SKM-1 treated with dmso at 0.1 percent for 144 hours (cell line): ENCODE measurements around the gene NLRP1.

Experiments
- DNase-seq: peaks from one replicate; lab custom pipeline; 2025; ENCODE audit not compliant: unreplicated experiment; lab: John Stamatoyannopoulos, UW

Gene NLRP1

GRCh38 chr17:5584383-5585286 is at the start of gene NLRP1:
TSS of gene NLRP1 (minus strand) at chr17:5584509. CDS start at chr17:5583957, 552 bp downstream.
- peak; percentile 51 for DNase-seq

- DNase-seq = no peak
These were observed 47.8 kb upstream of the NLRP1 start for GRCh38 chr17:5631958-5632590.

GRCh38 chr17:5630434-5630833 is 46.1 kb upstream of the NLRP1 start:
- DNase-seq = no peak

GRCh38 chr17:5629128-5629527 is 44.8 kb upstream of the NLRP1 start:
- DNase-seq = no peak

- no peak for DNase-seq
These were observed 44.0 kb upstream of the NLRP1 start for GRCh38 chr17:5628262-5628661.

GRCh38 chr17:5624211-5624610 is 39.9 kb upstream of the NLRP1 start:
- no peak for DNase-seq

- DNase-seq = no peak
These were observed 37.4 kb upstream of the NLRP1 start for GRCh38 chr17:5621729-5622128.

- DNase-seq = no peak
These were observed 36.7 kb upstream of the NLRP1 start for GRCh38 chr17:5621026-5621425.

- DNase-seq = peak; percentile 100
These were observed 34.9 kb upstream of the NLRP1 start for GRCh38 chr17:5619088-5619740.

- no peak for DNase-seq
These were observed 34.2 kb upstream of the NLRP1 start for GRCh38 chr17:5618476-5618875.

- no peak for DNase-seq
These were observed 31.2 kb upstream of the NLRP1 start for GRCh38 chr17:5615476-5615875.

GRCh38 chr17:5610956-5611355 is 26.6 kb upstream of the NLRP1 start:
- DNase-seq = peak; percentile 20

GRCh38 chr17:5608399-5609112 is 24.2 kb upstream of the NLRP1 start:
- DNase-seq = no peak

- DNase-seq = no peak
These were observed 23.6 kb upstream of the NLRP1 start for GRCh38 chr17:5607946-5608345.

GRCh38 chr17:5605452-5605851 is 21.1 kb upstream of the NLRP1 start:
- no peak for DNase-seq

GRCh38 chr17:5600041-5600440 is 15.7 kb upstream of the NLRP1 start:
- DNase-seq = no peak

GRCh38 chr17:5598457-5598856 is 14.1 kb upstream of the NLRP1 start:
- no peak for DNase-seq

- DNase-seq = no peak
These were observed 12.1 kb upstream of the NLRP1 start for GRCh38 chr17:5596421-5596820.

- DNase-seq = no peak
These were observed 11.5 kb upstream of the NLRP1 start for GRCh38 chr17:5595831-5596230.

GRCh38 chr17:5592382-5592781 is 8.1 kb upstream of the NLRP1 start:
- DNase-seq = no peak

GRCh38 chr17:5591966-5592365 is 7.7 kb upstream of the NLRP1 start:
- no peak for DNase-seq
